GM12801 (cell line): Measurements from ENCODE around the gene PIP5KL1.

Experiments used
- CTCF ChIP-seq: IDR thresholded peaks from one replicate; pipeline ENCODE4 v1.5.1; 2011; ENCODE audit warnings: control low read depth; ENCODE audit not compliant: insufficient read length; ENCODE audit errors: extremely low read depth

PIP5KL1 gene

GRCh38 chr9:127938298-127938690 lies 7.7 kb upstream of the PIP5KL1 start:
- no peak for TF ChIP-seq CTCF

GRCh38 chr9:127937388-127938297 lies 7.1 kb upstream of the PIP5KL1 start, which contains the start of gene DPM2:
Gene DPM2, minus strand, starts transcription at chr9:127937854. Its CDS starts 34 bp downstream, at chr9:127937820.
- no peak for TF ChIP-seq CTCF

GRCh38 chr9:127937056-127937387 lies 6.4 kb upstream of the PIP5KL1 start:
- TF ChIP-seq CTCF: no peak

GRCh38 chr9:127936347-127936852 lies 5.8 kb upstream of the PIP5KL1 start:
- TF ChIP-seq CTCF: no peak

GRCh38 chr9:127935765-127936221 lies 5.2 kb upstream of the PIP5KL1 start:
- no peak for TF ChIP-seq CTCF

GRCh38 chr9:127934986-127935385 lies 4.4 kb upstream of the PIP5KL1 start:
- no peak for TF ChIP-seq CTCF

- no peak for TF ChIP-seq CTCF
These were observed 3.7 kb upstream of the PIP5KL1 start for GRCh38 chr9:127934248-127934647.
